Measurements from ENCODE around the gene AADACL4.
"Not testable (repeated sequence)": the region's sequence is repeated elsewhere in the genome, so short reads cannot be mapped to it uniquely, and the experiment has no call there.

The AADACL4 gene

DNA sequence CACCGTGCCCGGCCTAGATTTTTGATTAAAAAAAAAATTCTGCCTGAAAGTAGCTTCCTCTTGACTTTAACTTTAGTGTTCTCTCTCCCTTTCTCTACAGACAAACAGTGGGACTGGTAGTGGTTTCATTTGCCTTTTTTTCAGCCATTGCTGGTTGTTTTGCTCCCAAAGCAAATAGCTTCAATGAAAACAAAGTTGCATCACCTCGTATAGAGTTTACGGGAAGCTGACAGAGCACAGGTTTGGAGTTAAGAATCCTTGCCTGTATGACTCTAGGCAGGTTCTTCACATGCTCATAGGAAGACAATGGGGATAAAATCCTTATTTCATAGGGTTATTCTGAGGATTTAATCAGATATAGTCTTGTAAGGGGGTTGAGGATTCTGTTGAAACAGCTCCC is 21.6 kb downstream of the AADACL4 start:
- H3K27ac ChIP-seq = no peak overlapping the region
- TF ChIP-seq, protein P1, sequence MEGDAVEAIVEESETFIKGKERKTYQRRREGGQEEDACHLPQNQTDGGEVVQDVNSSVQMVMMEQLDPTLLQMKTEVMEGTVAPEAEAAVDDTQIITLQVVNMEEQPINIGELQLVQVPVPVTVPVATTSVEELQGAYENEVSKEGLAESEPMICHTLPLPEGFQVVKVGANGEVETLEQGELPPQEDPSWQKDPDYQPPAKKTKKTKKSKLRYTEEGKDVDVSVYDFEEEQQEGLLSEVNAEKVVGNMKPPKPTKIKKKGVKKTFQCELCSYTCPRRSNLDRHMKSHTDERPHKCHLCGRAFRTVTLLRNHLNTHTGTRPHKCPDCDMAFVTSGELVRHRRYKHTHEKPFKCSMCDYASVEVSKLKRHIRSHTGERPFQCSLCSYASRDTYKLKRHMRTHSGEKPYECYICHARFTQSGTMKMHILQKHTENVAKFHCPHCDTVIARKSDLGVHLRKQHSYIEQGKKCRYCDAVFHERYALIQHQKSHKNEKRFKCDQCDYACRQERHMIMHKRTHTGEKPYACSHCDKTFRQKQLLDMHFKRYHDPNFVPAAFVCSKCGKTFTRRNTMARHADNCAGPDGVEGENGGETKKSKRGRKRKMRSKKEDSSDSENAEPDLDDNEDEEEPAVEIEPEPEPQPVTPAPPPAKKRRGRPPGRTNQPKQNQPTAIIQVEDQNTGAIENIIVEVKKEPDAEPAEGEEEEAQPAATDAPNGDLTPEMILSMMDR (conservative IDR thresholded peaks at IDR 0.05) = no peak
- no peak for TF ChIP-seq ZFX (IDR thresholded peaks at IDR 0.05)

DNA sequence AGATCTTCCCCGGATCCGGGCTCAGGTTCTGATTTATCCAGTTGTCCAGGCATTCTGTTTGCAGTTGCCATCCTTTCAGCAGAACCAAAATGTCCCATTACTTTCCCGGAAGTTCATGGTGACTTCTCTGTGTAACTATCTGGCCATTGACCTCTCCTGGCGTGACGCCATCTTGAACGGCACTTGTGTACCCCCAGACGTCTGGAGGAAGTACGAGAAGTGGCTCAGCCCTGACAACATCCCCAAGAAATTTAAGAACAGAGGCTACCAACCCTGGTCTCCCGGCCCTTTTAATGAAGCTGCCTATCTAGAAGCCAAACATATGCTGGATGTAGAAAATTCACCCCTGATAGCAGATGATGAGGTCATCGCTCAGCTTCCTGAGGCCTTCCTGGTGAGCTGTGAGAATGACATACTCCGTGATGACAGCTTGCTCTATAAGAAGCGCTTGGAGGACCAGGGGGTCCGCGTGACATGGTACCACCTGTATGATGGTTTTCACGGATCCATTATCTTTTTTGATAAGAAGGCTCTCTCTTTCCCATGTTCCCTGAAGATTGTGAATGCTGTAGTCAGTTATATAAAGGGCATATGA is 22.4 kb downstream of the AADACL4 start:
- no peak overlapping the region for H3K27ac ChIP-seq
- TF ChIP-seq, protein P1 (conservative IDR thresholded peaks at IDR 0.05) = no peak

DNA sequence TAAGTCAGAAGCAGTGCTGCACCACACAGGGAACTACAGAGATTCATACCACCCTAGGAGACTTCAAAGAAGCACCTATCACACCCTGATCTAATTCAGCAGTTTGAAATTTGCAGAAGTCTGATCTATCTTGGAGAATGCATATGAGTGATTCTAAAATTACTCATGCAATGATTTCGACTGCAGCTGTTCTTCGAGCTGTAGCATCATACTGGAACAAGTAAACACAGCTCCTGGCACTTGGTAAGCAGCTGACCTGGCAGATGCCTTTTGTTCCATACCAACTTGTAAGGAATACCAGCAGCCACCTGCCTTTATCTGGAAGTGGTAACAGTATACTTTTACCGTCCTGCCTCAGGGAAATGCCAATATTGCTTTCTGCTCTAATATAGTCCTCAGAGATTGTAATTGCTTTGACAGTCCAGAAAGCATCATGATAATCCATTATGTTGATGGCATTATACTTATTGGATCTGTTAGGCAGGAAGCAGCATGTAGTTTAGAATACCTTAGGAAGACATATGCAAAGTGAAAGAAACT is 25.7 kb downstream of the AADACL4 start:
- H3K27ac ChIP-seq = no peak overlapping the region
- no peak for TF ChIP-seq ZFX (IDR thresholded peaks at IDR 0.05)
- TF ChIP-seq, protein P1 (conservative IDR thresholded peaks at IDR 0.05) = no peak

DNA sequence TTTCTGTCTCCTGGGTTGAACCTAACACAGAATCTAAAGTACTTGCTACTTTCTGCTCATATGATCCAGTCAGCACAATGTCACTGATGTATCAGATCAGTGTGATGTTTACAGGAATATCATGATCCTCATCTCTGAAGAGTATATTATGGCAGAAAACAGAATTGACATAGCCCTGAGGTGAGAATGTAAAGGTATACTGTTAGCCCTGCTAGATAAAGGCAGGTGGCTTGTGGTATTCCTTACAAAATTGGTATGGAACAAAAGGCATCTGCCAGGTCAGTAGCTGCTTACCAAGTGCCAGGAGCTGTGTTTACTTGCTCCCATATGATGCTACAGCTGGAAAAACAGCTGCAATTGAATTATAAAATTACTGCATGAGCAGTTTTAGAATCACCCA is 30.5 kb downstream of the AADACL4 start:
- H3K27ac ChIP-seq = no peak overlapping the region
- TF ChIP-seq, protein P1 (conservative IDR thresholded peaks at IDR 0.05) = no peak
- TF ChIP-seq ZFX (IDR thresholded peaks at IDR 0.05) = no peak

DNA sequence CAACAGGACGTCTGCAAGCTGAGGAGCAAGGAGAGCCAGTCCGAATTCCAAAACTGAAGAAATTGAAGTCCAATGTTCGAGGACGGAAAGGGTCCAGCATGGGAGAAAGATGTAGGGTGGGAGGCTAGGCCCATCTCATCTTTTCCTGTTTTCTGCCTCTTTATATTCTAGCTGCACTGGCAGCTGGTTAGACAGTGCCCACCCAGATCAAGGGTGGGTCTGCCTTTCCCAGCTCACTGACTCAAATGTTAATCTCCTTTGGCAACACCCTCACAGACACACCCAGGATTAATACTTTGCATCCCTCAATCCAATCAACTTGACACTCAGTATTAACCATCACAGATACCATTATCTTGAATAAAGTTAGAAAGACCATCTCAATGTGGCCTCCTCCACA is 32.2 kb downstream of the AADACL4 start:
- not testable (repeated sequence) for H3K27ac ChIP-seq

DNA sequence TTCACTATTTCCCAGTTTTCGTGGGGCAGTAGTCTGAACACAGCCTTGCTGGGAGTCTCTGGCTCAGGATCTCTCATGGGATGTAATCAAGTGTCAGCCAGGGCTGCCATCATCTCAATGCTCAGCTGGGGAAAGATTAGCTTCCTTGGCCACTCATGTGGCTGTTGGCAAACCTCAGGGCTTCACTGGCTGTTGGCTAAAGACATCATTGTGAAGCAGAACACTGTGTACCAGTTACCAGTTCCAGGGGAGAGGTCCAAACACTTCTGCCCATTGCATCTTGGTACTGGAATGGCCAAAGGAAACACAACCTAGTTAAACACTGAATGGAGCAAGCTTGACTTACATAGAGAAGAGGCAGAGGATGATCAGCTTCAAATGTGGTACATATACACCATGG is 33.7 kb downstream of the AADACL4 start:
- no peak for TF ChIP-seq ZFX (IDR thresholded peaks at IDR 0.05)
- TF ChIP-seq, protein P1 (conservative IDR thresholded peaks at IDR 0.05) = no peak
- no peak overlapping the region for H3K27ac ChIP-seq

DNA sequence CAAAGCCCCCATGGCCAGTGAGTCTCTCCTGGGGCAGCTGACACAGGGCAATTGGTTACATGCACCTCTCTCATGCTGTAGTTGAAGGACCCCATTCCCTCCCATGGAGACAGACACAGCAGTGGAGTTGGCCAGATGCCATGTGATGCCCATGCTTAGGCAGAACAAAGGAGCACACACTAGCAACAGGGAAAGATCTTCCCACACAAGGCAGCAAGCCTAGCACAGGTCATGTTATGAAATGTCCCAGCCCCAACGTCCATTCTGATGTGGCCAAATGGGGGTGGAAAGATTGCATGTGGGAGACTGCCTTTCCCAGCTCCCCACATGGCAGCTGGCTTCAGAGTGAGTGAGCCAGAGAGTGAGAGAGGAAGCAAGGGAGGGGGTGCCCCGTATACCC is 34.5 kb downstream of the AADACL4 start:
- TF ChIP-seq, protein P1 (conservative IDR thresholded peaks at IDR 0.05) = no peak
- TF ChIP-seq ZFX (IDR thresholded peaks at IDR 0.05) = no peak

DNA sequence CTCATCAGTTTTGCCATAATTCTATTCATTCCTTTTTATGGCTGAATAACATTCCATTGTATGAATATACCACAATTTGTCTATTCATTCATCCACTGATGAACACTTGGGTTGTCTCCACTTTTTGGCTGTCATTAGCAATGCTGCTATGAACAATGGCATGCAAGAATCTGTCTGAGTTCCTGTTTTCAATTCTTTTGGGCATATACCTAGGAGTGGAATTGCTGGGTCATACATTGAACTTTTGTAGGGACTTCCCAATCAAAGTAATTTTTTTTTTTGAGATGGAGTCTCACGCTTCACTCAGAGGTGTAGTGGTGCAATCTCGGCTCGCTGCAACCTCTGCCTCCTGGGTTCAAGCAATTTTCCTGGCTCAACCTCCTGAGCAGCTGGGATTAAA is 34.9 kb downstream of the AADACL4 start:
- TF ChIP-seq ZFX (IDR thresholded peaks at IDR 0.05) = no peak
- TF ChIP-seq, protein P1 (conservative IDR thresholded peaks at IDR 0.05) = no peak
- no peak overlapping the region for H3K27ac ChIP-seq

More for the DNA sequence above, 34.5 kb downstream of the AADACL4 start:
- no peak overlapping the region for H3K27ac ChIP-seq

All from C4-2B (cell line).